Fibroblast of the aortic adventitia (primary cell): ENCODE data around the gene ACOXL. TPM values are rescaled to one million over a fixed set of nuclear protein-coding genes. Genes with fewer than 3 reads are reported as not detected.

Experiments
- DNase-seq: peaks from one replicate; pipeline ENCODE4 v3.0.0-alpha.2; 2010; ENCODE audit warnings: low read depth
- H3K4me3 ChIP-seq: 2 replicates; pipeline ENCODE4 v1.5.1; 2011; ENCODE audit warnings: low read depth, mild to moderate bottlenecking, control low read depth, low read length, moderate library complexity
- CTCF ChIP-seq: IDR thresholded peaks from 2 replicates; pipeline ENCODE4 v1.5.1; 2011; ENCODE audit warnings: mild to moderate bottlenecking, low read length, control low read depth, inconsistent platforms; ENCODE audit not compliant: insufficient read depth
- total RNA-seq: library from RNA; depleted of rRNA; stranded (reverse); fragments of >200 nt; gene quantifications from 2 replicates; pipeline ENCODE4 v1.2.3, GENCODE V29; 2012; ENCODE audit warnings: low replicate concordance

ACOXL gene
- total RNA-seq, 1 donor = not detected

GRCh38 chr2:111118981-111119821 lies 386.8 kb downstream of the ACOXL start:
- no peak for TF ChIP-seq CTCF
- DNase-seq = no peak
- no peak overlapping the region for H3K4me3 ChIP-seq

- peak overlapping the region; percentile 84 for H3K4me3 ChIP-seq
- DNase-seq = no peak
- no peak for TF ChIP-seq CTCF
Observed at GRCh38 chr2:111119822-111120252, 387.5 kb downstream of the ACOXL start.

GRCh38 chr2:111120253-111121027 lies 388.1 kb downstream of the ACOXL start, which contains the start of gene BCL2L11:
BCL2L11 (plus strand) TSS chr2:111120914; CDS start chr2:111123746, 2,832 bp downstream.
- DNase-seq = peak; percentile 87
- peak within 1 kb of the TSS; percentile 84 for H3K4me3 ChIP-seq
- no peak for TF ChIP-seq CTCF

GRCh38 chr2:111121028-111121827 lies 388.9 kb downstream of the ACOXL start:
- H3K4me3 ChIP-seq = peak overlapping the region; percentile 84
- TF ChIP-seq CTCF = no peak
- peak; percentile 23 for DNase-seq

- no peak for TF ChIP-seq CTCF
- DNase-seq = peak; percentile 80
- H3K4me3 ChIP-seq = peak overlapping the region; percentile 84
Observed at GRCh38 chr2:111121828-111122630, 389.7 kb downstream of the ACOXL start.
